Osteocyte (in vitro differentiated cells): ENCODE data around the gene POMP. TPM values are rescaled to one million over a fixed set of nuclear protein-coding genes. Genes with fewer than 3 reads are reported as not detected.

ENCODE experiments used
- DNase-seq: peaks from one replicate; pipeline ENCODE4 v3.0.0; 2021; ENCODE audit warnings: mixed read lengths; ENCODE audit not compliant: unreplicated experiment; ENCODE audit errors: extremely low spot score
- H3K27ac Mint-ChIP-seq: one replicate; pipeline ENCODE4 v1.8.0; 2021; ENCODE audit warnings: mild to moderate bottlenecking, mixed read lengths; ENCODE audit not compliant: unreplicated experiment
- H3K27me3 Mint-ChIP-seq: one replicate; pipeline ENCODE4 v1.8.0; 2021; ENCODE audit warnings: mixed read lengths; ENCODE audit not compliant: unreplicated experiment
- H3K36me3 Mint-ChIP-seq: one replicate; pipeline ENCODE4 v1.8.0; 2021; ENCODE audit warnings: mixed read lengths; ENCODE audit not compliant: unreplicated experiment
- H3K4me1 Mint-ChIP-seq: one replicate; pipeline ENCODE4 v1.8.0; 2021; ENCODE audit warnings: mixed read lengths; ENCODE audit not compliant: unreplicated experiment
- H3K4me3 Mint-ChIP-seq: one replicate; pipeline ENCODE4 v1.8.0; 2021; ENCODE audit warnings: mild to moderate bottlenecking, moderate library complexity, mixed read lengths; ENCODE audit not compliant: unreplicated experiment
- H3K9me3 Mint-ChIP-seq: one replicate; pipeline ENCODE4 v1.8.0; 2021; ENCODE audit warnings: mixed read lengths; ENCODE audit not compliant: unreplicated experiment
- CTCF ChIP-seq: fragments of 200-600 bp; sonication (generic); IDR thresholded peaks from 2 replicates; pipeline ENCODE4 v1.5.0; 2021; ENCODE audit warnings: antibody characterized with exemption, mild to moderate bottlenecking, moderate library complexity
- total RNA-seq: library from RNA; stranded (reverse); gene quantifications from 2 replicates; pipeline ENCODE4 v1.2.1, GENCODE V29; 2021

Gene POMP
- total RNA-seq, 1 donor from 2014 or later, result 74.9 TPM

GRCh38 chr13:28725046-28725610, 66.2 kb downstream of the POMP start:
- Mint-ChIP-seq H3K4me3 (no peak overlapping the region), H3K9me3 (no peaks in the 10 kb centered on the region), H3K4me1 (peaks cover 2% of the 10 kb centered on the region), H3K36me3 (no peaks in the 10 kb centered on the region), H3K27me3 (no peaks in the 10 kb centered on the region), H3K27ac (no peak overlapping the region)
- no peak for TF ChIP-seq CTCF
- no peak for DNase-seq

Other genes with a start within 250 kb of the POMP start
- gene FLT1, start 164.0 kb upstream of the POMP start, total RNA-seq, result 3.4 and 3.8 TPM in 2 replicates
- gene SLC46A3, start 59.8 kb downstream of the POMP start, total RNA-seq, result 13.1 and 13.2 TPM in 2 replicates
- 0.05 TPM in 1 of 2 replicates, not detected in the other for gene MTUS2, start 161.2 kb downstream of the POMP start, total RNA-seq